DND-41 (cell line): ENCODE measurements around the gene GAA.

ENCODE experiments used
- EZH2 ChIP-seq: IDR thresholded peaks from 3 replicates; pipeline ENCODE4 v1.6.1; 2012; ENCODE audit warnings: borderline replicate concordance, low read depth, mild to moderate bottlenecking, moderate library complexity, low read length, inconsistent platforms; ENCODE audit not compliant: severe bottlenecking
- TF ChIP-seq, protein P1 (sequence below): IDR thresholded peaks from 2 replicates; pipeline ENCODE4 v1.5.1; 2012; ENCODE audit warnings: borderline replicate concordance, low read length, moderate library complexity, mild to moderate bottlenecking; ENCODE audit not compliant: poor library complexity, severe bottlenecking; ENCODE audit errors: extremely low read depth

DNA sequence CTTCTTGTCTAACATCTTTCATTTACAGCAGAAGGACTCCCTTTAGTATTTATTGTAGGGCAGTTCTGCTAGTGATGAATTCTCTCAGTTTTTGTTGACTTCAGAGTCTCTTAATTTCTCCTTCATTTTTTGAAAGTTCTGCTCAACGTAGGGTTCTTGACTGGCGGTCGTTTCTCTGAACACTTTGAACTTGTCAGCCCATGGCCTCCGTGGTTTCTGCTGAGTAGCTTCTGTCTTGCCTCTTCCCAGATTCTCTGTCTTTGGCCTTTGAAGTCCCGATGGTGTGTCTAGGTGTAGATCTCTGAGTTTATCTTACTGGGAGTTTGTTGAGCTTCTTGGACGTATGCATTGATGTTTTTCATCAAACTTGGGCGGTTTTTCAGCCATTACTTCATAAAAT is 13.4 kb downstream of the GAA start:
- TF ChIP-seq, protein P1, sequence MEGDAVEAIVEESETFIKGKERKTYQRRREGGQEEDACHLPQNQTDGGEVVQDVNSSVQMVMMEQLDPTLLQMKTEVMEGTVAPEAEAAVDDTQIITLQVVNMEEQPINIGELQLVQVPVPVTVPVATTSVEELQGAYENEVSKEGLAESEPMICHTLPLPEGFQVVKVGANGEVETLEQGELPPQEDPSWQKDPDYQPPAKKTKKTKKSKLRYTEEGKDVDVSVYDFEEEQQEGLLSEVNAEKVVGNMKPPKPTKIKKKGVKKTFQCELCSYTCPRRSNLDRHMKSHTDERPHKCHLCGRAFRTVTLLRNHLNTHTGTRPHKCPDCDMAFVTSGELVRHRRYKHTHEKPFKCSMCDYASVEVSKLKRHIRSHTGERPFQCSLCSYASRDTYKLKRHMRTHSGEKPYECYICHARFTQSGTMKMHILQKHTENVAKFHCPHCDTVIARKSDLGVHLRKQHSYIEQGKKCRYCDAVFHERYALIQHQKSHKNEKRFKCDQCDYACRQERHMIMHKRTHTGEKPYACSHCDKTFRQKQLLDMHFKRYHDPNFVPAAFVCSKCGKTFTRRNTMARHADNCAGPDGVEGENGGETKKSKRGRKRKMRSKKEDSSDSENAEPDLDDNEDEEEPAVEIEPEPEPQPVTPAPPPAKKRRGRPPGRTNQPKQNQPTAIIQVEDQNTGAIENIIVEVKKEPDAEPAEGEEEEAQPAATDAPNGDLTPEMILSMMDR = no peak
- no peak for TF ChIP-seq EZH2
